Endothelial cell of coronary artery (primary cell): Measurements from ENCODE around the gene ENTPD6. TPM values are rescaled to one million over a fixed set of nuclear protein-coding genes. Genes with fewer than 3 reads are reported as not detected.

Experiments
- total RNA-seq: library from RNA; depleted of rRNA; stranded (reverse); fragments of >200 nt; gene quantifications from 2 replicates; pipeline ENCODE4 v1.2.3, GENCODE V29; 2014

Gene ENTPD6
- 53.3 and 62.5 TPM in 2 replicates for total RNA-seq

DNA sequence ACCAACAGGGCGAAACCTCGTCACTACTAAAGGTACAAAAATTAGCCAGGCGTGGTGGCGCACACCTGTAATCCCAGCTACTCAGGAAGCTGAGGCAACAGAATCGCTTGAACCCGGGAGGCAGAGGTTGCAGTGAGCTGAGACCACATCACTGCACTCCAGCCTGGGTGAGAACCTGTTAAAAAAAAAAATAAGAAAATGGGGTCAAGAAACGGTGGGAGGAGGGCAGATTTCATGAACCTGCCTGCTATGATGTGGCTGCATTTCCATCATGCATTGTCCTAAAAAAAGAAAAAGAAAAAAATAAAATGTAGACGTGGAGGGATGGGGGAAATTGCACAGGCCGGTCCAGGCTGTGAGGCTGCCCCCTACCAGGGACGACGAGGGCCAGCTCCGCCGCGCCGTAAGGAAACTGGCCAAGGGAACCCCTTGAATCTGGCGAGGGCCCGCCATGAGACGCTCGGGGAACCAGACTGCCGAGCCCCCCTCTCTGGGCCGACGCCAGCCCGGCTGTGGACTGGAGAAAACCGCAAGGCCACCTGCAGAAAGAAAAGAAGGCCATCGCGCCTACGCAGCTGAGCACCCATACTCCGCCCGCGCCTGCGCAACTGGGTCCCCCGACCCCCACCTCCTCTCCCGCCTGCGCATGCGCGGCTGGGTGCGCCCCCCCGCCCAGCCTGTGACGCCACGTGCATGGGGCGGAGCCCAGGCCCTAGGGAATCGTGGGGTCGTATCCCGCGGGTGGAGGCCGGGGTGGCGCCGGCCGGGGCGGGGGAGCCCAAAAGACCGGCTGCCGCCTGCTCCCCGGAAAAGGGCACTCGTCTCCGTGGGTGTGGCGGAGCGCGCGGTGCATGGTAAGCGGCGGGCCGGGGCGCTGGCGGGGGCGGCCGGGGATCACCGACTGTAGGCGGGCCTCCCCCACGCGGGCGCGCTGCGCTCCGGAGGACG, at the start of gene ENTPD6:
Gene ENTPD6 (plus strand): TSS at position 699 of the 948 bp plus-strand sequence. CDS start 10,825 bp downstream, outside the sequence.

DNA sequence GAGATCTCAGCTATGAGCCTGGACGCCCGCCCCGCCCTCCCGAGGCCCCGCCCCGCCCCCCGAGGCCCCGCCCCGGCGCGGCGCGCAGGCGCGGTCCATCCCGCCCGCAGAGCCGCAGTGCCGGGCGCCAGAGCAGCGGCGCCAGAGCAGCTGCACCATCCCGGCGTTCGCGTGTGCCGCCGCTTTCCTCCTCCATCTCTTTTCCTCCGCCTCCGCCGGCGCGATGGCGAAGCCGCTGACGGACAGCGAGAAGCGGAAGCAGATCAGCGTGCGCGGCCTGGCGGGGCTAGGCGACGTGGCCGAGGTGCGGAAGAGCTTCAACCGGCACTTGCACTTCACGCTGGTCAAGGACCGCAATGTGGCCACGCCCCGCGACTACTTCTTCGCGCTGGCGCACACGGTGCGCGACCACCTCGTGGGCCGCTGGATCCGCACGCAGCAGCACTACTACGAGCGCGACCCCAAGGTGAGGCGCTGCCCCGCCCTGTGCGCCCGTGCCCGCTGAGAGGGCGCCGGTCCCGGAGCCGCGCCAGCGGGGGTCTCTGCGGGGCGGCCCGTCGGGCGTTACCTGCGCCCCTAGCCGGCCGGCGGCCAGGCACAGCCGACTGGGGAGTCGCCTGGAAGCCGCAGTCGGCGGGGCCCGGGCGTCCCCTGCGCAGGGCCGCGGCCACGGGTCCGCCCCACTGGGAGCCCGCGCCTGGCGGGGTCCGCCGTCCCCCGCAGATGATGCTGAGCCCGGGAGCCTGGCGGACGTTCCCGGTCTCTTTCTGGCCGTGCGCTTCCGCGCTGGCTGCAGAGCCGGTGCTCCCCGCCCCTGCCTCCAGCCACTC, 52.7 kb downstream of the ENTPD6 start, which contains the start of gene PYGB:
Gene PYGB (plus strand): TSS at position 130 of the 830 bp plus-strand sequence. CDS start 94 bp downstream, at position 224.

Other genes with a start within 250 kb of the ENTPD6 start
- gene CST7, start 246.4 kb upstream of the ENTPD6 start, total RNA-seq: not detected in 2 replicates
- gene APMAP, start 203.0 kb upstream of the ENTPD6 start, total RNA-seq: 88.4 and 114 TPM in 2 replicates
- gene ACSS1, start 137.6 kb upstream of the ENTPD6 start, total RNA-seq: 6.1 and 8.7 TPM in 2 replicates
- gene VSX1, start 113.6 kb upstream of the ENTPD6 start, total RNA-seq: not detected in 2 replicates
- gene PYGB, start 52.4 kb downstream of the ENTPD6 start, total RNA-seq: 88.0 and 156 TPM in 2 replicates
- gene ABHD12, start 195.1 kb downstream of the ENTPD6 start, total RNA-seq: 20.2 and 29.2 TPM in 2 replicates
- 5.4 and 13.6 TPM in 2 replicates for gene GINS1, start 212.0 kb downstream of the ENTPD6 start, total RNA-seq